ENCODE measurements around the gene CKS2.

Gene CKS2

GRCh38 chr9:89350988-89351557, 40.1 kb downstream of the CKS2 start:
- DNase-seq = no peak

- DNase-seq = no peak
Measured at GRCh38 chr9:89351584-89352300, 40.7 kb downstream of the CKS2 start.

- DNase-seq = no peak
Measured at GRCh38 chr9:89352451-89352850, 41.5 kb downstream of the CKS2 start.

- DNase-seq = no peak
Measured at GRCh38 chr9:89352874-89353649, 42.1 kb downstream of the CKS2 start.

GRCh38 chr9:89353989-89354388, 43.0 kb downstream of the CKS2 start:
- no peak for DNase-seq

GRCh38 chr9:89354471-89354870, 43.5 kb downstream of the CKS2 start:
- DNase-seq = no peak

GRCh38 chr9:89356782-89357181, 45.8 kb downstream of the CKS2 start:
- no peak for DNase-seq

GRCh38 chr9:89357331-89358197, 46.6 kb downstream of the CKS2 start:
- DNase-seq = no peak

GRCh38 chr9:89358376-89358916, 47.5 kb downstream of the CKS2 start:
- no peak for DNase-seq

GRCh38 chr9:89358985-89359384, 48.0 kb downstream of the CKS2 start:
- no peak for DNase-seq

GRCh38 chr9:89359751-89360261, 48.8 kb downstream of the CKS2 start:
- DNase-seq = no peak

- DNase-seq = no peak
Measured at GRCh38 chr9:89360465-89360864, 49.5 kb downstream of the CKS2 start.

GRCh38 chr9:89361031-89361430, 50.0 kb downstream of the CKS2 start:
- no peak for DNase-seq

GRCh38 chr9:89361816-89362646, 51.0 kb downstream of the CKS2 start:
- DNase-seq = no peak

GRCh38 chr9:89362647-89363310, 51.8 kb downstream of the CKS2 start:
- no peak for DNase-seq

- no peak for DNase-seq
Measured at GRCh38 chr9:89363311-89363670, 52.3 kb downstream of the CKS2 start.

- no peak for DNase-seq
Measured at GRCh38 chr9:89363921-89364665, 53.1 kb downstream of the CKS2 start.

- DNase-seq = no peak
Measured at GRCh38 chr9:89364666-89365531, 53.9 kb downstream of the CKS2 start.

- no peak for DNase-seq
Measured at GRCh38 chr9:89365532-89365912, 54.5 kb downstream of the CKS2 start.
